Ishikawa (cell line): Measurements from ENCODE around the gene HOXC13.

Source experiments
- CEBPB ChIP-seq: IDR thresholded peaks from 2 replicates; pipeline ENCODE4 v1.6.1; 2012
- CREB1 ChIP-seq: IDR thresholded peaks from 2 replicates; pipeline ENCODE4 v1.6.1; 2012; ENCODE audit warnings: low read depth
- EGR1 ChIP-seq: IDR thresholded peaks from 2 replicates; pipeline ENCODE4 v1.6.1; 2012
- EP300 ChIP-seq: IDR thresholded peaks from 2 replicates; pipeline ENCODE4 v1.6.1; 2012; ENCODE audit warnings: borderline replicate concordance
- FOXM1 ChIP-seq: IDR thresholded peaks from 2 replicates; pipeline ENCODE4 v1.6.1; 2012; ENCODE audit warnings: low read depth, borderline replicate concordance
- NFIC ChIP-seq: IDR thresholded peaks from 2 replicates; pipeline ENCODE4 v1.6.1; 2012
- RAD21 ChIP-seq: IDR thresholded peaks from 2 replicates; pipeline ENCODE4 v1.6.1; 2012; ENCODE audit warnings: low read depth
- TAF1 ChIP-seq: IDR thresholded peaks from 2 replicates; pipeline ENCODE4 v1.6.1; 2012; ENCODE audit warnings: low read depth, mild to moderate bottlenecking
- TCF12 ChIP-seq: IDR thresholded peaks from 2 replicates; pipeline ENCODE4 v1.6.1; 2012; ENCODE audit warnings: low read depth
- TEAD4 ChIP-seq: IDR thresholded peaks from 2 replicates; pipeline ENCODE4 v1.6.1; 2012
- YY1 ChIP-seq: IDR thresholded peaks from 2 replicates; pipeline ENCODE4 v1.6.1; 2012; ENCODE audit warnings: low read depth
- ZBTB7A ChIP-seq: IDR thresholded peaks from 2 replicates; pipeline ENCODE4 v1.6.1; 2012; ENCODE audit warnings: low read depth
- TF ChIP-seq, protein P1 (sequence below): IDR thresholded peaks from 2 replicates; pipeline ENCODE4 v1.6.1; 2012
- TF ChIP-seq, protein P2 (sequence below): IDR thresholded peaks from 2 replicates; pipeline ENCODE4 v1.6.1; 2012; ENCODE audit warnings: low read depth, mild to moderate bottlenecking
- TF ChIP-seq, protein P3 (sequence below): IDR thresholded peaks from 2 replicates; pipeline ENCODE4 v1.6.1; 2012

HOXC13 gene

DNA sequence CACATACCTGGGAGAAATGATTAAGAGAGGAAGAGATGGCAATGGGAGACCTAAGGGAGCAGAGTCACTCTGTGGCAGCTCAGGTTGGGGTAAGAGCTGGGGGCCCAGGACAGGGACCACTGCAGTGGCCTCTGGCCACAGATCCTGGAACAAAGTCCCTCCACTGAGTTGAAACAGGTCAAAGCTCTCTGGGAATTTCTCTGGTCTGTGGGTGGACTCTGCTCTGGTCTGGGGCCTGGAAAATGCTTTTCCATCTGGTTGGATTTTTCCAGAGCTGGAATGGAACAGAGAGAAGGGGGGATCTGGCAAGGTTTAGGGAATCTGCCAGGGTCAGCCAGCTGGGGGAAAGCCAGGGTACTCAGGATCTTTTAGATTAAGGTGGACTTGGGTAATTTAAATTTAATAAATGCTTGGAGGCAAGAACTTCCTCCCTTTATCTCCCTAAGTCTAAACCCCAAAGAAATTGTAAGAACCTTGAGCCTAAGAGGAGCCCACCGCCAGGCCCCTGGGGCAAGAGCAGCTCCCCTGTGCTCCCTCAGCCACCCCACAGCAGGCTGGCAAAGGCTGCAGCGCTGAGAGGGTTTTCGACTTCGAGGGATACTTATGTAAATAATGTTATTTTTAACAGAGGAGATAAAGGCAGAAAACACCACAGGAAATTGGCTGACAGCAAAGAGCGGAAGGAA is 50.1 kb downstream of the HOXC13 start:
- no peak for TF ChIP-seq TAF1
- TF ChIP-seq, protein P1, sequence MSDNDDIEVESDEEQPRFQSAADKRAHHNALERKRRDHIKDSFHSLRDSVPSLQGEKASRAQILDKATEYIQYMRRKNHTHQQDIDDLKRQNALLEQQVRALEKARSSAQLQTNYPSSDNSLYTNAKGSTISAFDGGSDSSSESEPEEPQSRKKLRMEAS, result no peak
- TF ChIP-seq TEAD4, result no peak
- no peak for TF ChIP-seq CEBPB
- no peak for TF ChIP-seq CREB1
- TF ChIP-seq NFIC, result no peak
- TF ChIP-seq, protein P2, sequence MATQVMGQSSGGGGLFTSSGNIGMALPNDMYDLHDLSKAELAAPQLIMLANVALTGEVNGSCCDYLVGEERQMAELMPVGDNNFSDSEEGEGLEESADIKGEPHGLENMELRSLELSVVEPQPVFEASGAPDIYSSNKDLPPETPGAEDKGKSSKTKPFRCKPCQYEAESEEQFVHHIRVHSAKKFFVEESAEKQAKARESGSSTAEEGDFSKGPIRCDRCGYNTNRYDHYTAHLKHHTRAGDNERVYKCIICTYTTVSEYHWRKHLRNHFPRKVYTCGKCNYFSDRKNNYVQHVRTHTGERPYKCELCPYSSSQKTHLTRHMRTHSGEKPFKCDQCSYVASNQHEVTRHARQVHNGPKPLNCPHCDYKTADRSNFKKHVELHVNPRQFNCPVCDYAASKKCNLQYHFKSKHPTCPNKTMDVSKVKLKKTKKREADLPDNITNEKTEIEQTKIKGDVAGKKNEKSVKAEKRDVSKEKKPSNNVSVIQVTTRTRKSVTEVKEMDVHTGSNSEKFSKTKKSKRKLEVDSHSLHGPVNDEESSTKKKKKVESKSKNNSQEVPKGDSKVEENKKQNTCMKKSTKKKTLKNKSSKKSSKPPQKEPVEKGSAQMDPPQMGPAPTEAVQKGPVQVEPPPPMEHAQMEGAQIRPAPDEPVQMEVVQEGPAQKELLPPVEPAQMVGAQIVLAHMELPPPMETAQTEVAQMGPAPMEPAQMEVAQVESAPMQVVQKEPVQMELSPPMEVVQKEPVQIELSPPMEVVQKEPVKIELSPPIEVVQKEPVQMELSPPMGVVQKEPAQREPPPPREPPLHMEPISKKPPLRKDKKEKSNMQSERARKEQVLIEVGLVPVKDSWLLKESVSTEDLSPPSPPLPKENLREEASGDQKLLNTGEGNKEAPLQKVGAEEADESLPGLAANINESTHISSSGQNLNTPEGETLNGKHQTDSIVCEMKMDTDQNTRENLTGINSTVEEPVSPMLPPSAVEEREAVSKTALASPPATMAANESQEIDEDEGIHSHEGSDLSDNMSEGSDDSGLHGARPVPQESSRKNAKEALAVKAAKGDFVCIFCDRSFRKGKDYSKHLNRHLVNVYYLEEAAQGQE, result no peak
- TF ChIP-seq RAD21, result no peak
- no peak for TF ChIP-seq TCF12
- TF ChIP-seq EGR1, result no peak
- TF ChIP-seq ZBTB7A, result no peak
- TF ChIP-seq, protein P3, sequence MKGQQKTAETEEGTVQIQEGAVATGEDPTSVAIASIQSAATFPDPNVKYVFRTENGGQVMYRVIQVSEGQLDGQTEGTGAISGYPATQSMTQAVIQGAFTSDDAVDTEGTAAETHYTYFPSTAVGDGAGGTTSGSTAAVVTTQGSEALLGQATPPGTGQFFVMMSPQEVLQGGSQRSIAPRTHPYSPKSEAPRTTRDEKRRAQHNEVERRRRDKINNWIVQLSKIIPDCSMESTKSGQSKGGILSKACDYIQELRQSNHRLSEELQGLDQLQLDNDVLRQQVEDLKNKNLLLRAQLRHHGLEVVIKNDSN, result no peak

DNA sequence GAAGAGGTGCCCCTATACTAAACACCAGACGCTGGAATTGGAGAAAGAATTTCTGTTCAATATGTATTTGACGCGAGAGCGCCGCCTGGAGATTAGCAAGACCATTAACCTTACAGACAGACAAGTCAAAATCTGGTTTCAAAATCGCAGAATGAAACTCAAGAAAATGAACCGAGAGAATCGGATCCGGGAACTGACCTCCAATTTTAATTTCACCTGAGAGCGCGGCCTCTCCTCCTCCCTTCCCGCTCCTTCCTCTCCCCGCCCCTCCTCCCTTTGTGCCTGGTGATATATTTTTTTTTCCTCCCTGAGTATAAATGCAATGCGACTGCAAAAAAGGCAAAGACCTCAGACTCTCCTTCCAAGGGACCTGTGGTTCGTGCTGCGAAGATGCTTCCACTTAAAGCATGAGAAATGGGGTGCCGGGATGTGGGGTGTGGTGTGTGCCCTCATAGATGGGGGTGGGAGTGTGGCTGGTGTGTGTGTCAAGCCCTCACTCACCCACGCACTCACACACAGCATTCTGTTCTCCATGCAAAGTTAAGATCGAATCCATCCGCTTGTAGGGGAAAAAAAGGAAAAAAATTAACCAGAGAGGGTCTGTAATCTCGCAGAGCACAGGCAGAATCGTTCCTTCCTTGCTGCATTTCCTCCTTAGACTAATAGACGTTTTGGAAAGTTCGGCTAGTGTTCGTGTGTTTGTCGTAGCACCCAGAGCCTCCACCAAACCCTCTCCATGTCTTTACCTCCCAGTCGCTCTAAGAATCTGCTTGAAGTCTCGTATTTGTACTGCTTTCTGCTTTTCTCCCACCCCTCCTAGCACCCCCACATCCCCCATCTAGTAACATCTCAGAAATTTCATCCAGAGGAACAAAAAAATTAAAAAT is 50.8 kb downstream of the HOXC13 start:
- no peak for TF ChIP-seq YY1
- TF ChIP-seq, protein P1, result no peak
- TF ChIP-seq RAD21, result peak; percentile 56
- no peak for TF ChIP-seq NFIC
- TF ChIP-seq, protein P2, result no peak
- TF ChIP-seq TEAD4, result no peak
- TF ChIP-seq CREB1, result no peak
- TF ChIP-seq, protein P3, result no peak

DNA sequence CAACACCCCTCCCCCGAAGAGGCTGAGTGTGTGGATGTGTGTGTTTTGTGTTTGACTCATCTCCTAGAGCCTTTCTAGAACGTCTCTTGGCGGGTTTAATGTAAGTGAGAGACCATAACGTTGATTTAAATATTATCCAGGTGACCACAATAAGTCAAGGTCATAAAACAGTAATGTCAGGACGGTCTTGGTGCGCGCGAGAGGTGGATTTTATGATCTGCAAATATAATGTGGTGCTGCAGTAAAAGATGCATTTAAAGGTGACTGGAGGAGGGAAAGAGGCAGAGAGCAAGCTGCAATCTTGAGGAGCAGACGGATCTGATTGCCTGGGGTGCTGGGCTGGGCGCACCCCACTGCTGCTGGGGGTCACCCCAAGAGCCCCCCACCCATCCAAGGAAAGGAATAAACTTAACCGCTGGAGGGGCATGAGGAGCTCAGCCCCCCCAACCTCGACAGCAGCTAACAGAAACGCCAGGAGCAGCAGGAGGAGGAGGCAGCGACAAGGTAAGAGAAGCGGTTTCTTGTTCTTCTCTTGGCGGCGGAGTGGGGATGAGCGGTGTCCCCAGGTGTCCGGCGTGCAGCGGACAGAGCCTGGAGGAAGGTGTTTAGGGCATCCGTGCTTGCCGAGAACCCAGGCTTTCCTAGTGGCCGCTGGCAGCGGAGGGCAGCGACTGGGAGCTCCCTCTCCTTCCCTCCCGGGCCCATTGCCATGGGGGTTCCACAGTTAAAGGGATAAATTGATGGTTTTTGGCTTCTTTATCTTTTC is 51.9 kb downstream of the HOXC13 start:
- TF ChIP-seq YY1 (no peak), FOXM1 (no peak), CEBPB (no peak), CREB1 (no peak), ZBTB7A (no peak)
- TF ChIP-seq, protein P2, result no peak
- TF ChIP-seq, protein P1, result no peak

DNA sequence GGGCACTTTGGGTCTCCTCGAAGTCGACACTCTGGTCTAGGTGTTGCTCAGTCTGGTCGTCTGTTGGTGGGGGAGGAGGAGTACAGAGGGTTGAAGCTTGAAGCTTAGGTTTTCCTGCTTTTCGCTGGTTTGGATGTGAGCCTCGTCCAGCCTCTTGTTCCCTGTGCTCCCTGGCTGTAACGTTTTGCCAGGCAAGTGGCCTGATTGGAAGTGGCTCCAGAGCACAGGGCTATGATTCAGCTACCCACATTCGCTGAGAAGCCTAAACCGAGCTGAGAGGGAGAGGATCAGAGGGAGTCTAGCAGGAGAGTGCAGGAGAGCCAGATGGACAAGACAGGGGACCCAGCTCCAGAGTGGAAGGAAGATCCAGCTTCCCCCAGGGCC is 52.4 kb downstream of the HOXC13 start:
- TF ChIP-seq RAD21, result no peak
- TF ChIP-seq FOXM1, result no peak
- no peak for TF ChIP-seq TEAD4
- TF ChIP-seq CEBPB, result no peak
- no peak for TF ChIP-seq EGR1
- TF ChIP-seq, protein P3, result no peak
- no peak for TF ChIP-seq TCF12
- no peak for TF ChIP-seq EP300
- TF ChIP-seq ZBTB7A, result no peak
- TF ChIP-seq, protein P2, result no peak
